HG03159 (cell line): ENCODE results near the gene SAPCD1.

Source experiments
- ATAC-seq: cut with Tn5 transposase; IDR thresholded peaks from one replicate; pipeline ENCODE4 v1.9.1; 2021; ENCODE audit warnings: mild to moderate bottlenecking, moderate library complexity; ENCODE audit not compliant: unreplicated experiment

SAPCD1 gene

DNA sequence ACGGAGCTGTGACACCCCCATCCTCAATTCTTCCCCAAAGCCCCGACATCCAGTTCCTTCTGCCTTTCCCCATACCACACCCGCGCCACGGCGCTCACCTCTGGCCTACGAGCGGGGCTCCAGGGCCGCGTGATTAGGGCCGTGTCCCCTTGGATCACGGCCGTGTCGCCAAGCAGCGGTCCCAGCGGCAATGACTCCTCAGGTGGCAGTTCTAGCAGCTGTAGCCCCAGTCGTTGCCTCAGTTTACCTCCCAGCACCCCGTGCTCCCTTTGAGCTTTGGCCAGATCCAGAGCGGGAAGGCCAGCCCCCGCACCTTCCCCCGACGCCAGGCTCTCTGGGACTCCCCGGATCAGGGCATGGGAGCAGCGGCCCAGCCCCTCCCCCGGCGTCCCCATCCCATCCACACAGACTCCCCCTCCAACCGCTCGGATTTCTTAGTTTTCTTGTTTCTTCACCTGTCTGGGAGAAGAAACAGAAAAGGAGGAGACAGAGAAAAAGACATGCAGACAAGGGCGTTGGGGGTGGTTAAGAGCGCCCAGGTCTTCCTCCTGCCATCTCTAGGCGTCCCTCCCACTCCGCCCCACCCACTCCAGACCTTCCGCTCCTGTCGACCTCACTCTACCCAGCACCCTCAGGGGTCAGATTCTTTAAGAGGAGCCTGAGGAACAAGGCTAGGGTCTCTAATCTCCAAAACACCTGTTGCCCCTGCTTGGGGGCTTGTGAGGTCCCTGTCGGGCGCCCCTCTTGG is 33.5 kb upstream of the SAPCD1 start, which contains the start of gene DDAH2:
Gene DDAH2 (minus strand): TSS at position 533 of the 748 bp plus-strand sequence. CDS start 138 bp downstream, at position 395.
- no peak for ATAC-seq

DNA sequence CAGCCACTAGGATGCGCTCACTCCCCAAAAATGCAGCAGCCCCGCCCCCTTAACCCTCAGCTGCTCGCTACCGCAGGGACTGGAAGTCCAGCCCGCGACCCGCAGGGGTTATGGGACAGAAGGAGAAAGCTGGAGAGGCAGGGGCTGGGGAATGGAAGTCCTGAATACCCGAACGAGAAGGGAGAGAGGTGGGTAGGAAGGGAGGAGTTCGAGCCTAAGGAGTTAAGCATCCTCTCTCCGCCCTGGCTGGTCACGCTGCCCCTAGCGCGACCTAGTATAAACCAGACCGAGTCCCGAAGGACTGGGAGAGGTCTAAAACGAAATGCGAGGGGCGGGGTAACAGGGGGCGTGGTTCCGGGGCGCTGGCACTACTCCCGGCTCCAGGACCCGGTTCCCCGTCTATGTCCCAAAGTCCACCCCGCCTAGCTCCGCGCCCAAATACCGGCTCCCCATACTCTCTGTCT is 32.9 kb upstream of the SAPCD1 start:
- peak; percentile 41 for ATAC-seq

DNA sequence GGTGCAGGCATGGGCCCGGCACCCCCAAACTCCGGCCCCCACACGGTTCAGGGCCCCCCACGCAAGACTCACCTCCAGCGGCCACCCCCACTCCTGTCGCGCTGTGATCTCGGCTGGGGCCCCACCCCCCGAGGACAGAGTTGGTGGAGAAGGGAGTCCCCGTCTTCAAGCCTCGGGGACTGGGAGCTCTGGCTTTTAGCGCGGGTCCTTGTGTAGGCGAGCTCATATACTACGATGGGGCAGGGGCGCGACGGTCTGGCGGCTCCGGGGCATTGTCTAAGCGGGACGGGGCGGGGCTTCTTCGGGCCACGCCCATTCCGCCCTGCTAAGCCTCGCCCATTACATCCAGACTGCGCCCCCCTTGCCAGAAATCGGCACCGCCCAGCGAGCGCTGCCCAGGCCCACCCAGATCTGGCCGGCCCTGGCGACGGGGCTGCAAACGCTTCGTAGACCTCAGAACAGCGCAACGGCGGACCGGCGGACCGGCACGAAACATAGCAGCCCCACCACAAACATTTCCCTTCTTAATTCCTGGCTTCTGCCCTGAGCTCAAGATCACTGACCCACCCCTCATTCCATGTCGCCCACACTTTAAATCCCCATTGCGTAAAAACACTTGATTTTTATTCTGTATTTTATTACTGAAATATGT is 32.4 kb upstream of the SAPCD1 start:
- ATAC-seq: peak; percentile 30

DNA sequence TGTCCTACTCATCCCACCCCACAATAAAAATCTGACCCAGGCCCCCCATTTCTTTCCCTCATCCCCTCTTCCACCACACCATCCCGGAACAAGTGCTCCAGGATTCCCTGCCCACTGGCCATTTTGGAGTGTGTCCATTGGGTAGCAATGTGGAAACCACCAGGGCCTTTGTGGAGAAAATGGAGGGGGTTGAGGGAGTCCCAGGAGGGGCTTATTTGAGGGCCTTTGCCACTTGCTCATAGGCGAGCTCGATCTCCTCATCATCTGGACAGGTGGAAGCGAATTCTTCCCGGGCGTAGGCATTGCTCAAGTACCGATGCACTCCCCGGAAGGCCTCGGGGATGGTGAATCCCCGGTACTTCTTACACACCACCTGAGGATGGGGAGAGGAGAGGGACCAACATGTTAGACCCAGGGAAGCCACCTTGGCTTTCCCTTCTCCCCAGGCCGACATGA is 31.8 kb upstream of the SAPCD1 start:
- ATAC-seq: no peak

DNA sequence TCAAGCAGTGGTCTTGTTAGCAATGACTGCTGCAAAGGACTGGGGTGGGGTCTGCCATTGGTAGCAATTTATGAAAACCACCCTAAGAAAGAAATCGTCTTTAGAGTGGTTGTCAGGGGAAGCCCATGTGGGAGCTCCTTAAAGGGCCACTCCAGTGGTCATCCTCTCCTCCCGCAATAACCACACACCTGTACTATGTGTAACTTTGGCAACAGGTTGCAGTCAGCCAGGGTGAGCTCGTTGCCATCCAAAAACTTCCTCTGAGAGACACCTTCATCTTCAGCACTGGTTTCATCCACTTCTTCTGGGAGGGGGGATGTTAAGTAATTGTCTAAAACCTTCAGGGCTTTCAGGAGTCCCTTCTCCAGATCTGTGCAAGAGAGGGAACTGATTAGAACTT is 30.4 kb upstream of the SAPCD1 start:
- ATAC-seq: no peak

DNA sequence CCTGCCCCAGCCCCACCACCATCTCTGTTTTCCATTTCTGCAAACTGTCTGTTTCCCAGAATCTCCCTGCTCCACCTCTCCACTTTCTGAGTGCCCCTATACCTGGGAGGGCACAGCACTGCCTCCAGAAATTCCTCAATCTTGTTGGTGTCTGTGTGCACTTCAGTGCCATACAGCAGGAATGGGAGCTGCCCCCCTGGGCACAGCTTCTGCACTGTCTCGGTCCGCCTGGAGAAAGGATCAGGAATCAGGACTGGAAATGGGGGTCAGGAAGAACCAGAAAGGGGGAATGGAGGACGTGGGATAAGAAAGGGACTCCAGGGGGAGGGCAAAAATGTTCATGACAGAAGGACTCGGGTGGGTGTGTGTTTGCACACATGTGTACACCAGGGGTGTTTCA is 28.7 kb upstream of the SAPCD1 start:
- ATAC-seq: no peak

DNA sequence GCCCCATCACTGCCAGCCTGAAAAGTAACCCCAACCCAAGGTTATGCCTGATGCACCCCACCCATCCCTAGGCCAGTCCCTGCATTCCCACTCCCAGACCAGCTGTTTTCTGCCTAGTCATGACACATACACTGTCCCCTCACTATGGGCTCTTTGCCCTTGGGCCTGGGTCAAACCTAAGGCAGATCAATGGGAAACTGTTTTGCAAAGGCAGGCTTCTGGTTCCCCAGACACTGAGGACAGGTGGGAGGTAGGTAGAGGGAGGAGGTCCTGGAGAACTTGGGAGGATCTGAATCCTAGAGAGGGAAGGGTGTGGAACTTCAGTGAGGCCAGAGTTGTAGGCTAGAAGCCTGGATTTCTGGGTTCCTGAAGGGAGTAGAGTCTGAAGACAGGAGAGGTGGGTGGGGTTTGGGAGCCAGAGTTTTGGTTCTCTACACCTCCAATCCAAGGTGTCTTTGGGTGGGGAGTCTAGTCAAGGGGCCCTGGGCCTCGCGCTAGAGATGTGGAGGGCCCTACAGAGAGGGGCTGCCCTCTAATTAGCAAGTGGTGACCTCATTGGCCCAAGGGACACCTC is 28.1 kb upstream of the SAPCD1 start:
- no peak for ATAC-seq

DNA sequence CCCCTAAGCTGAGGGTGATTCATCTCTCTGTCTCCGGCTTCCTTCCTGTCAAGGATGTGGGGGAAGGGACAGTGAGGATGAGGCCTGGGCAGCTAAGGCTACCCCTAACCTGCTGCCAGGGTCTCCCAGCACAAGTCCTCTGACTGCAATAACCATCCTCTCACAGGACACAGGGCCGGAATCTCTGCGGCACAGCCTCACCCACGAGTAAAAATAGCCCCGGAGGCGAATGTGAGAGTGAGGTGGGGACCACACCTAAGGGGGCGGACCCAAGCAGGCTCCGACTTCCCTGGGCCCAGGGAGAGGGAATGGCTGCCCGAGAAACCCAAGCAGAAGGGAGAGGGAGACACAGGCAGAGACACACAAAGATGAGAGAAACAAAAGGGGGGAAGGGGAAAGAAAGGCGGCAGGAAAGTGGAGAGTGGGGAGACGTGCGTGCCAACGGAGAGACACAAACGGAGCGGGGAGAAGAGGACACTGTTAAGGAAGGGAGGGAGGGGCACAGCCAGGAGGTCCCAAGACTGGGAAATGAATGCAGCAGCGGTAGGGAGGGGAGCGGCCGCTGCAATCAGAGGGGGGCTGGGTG is 27.5 kb upstream of the SAPCD1 start:
- no peak for ATAC-seq

DNA sequence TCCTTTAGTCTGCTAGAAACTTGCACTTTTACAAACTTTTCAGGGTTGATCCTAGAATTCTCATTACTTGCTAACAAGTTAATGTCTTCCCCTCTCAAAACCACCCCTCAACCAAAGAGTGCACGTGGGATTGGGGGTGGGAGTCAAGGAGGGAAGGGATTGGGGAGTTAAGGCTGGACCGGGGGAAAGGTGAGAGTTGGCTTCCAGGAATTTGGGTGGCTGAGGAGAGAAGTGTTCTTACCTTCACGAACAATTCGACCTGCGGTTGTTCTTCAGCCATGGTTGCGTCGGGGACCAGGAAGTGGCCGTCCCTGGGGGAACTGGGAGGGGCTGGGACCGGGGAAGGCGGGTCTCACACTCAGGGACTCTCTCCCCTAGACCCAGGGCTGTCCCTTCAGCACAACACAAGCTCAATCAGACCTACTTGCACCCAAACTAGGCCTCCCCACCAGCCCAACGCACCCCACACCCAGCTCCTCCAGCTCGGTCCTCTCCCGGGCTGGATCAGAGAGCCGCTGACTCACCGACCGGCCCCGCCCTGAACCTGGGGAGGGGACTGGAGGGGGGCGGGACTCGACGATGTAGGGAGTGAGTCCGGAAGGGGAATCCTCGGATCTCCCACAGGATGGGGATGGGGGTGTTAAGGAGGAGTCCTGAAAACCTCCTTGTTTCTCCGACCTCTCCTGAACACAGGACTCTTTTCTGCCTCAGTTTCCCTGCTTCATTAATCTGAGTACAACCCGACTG is 26.3 kb upstream of the SAPCD1 start, which contains the start of gene CLIC1:
Gene CLIC1 (minus strand): TSS at position 510 of the 747 bp plus-strand sequence. CDS start 230 bp downstream, at position 280.
- ATAC-seq: no peak

DNA sequence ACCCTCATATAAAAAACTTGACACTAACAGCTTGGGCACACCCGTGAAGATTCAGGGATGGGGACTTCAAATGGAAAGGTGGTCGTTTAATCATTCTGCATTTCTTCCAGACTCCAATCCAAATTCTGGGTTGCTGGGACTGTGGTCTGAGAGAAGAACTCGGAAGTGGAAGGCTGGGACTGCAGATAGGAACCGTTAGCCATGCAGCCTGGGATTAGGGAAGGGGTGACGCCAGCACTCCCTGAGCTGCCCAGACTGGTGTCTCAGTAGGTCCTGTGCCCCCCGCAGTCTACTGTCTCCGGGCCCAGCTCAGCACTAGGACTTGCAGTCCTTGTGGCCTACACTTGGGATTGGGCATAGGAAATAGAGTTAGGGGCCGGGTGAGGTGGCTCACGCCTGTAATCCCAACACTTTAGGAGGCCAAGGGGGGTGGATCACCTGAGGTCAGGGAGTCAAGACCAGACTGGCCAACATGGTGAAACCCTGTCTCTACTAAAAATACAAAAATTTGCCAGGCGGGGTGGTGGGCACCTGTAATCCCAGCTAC is 25.6 kb upstream of the SAPCD1 start:
- ATAC-seq: no peak

DNA sequence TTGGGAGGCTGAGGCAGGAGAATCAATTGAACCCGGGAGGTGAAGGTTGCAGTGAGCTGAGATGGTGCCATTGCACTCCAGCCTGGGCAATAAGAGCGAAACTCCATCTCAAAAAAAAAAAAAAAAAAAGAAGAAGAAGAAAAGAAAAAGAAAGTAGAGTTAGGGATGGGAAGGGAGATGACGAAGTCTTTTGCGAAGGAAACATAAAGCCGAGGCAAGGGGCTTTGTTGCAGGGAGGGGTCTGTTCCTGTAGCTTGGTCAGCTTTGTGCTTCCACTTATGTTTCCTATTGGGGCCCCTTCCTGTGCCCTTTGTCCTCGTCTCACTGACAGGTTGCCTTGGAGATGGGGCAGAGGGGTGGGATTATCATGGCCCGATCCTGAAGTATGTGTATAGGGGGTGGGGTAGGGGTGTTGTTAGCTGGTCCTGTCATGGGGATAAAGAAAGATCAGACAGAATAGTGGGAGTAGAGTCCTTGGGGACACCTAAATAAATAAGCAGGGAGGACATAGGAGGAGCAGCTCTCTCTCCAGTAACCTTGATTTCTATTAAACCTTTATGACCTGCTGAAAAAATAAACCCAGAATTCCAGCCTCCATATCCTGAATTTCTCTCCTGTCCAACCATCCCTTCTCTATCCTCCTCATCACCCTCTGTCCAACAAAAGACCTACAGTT is 25.0 kb upstream of the SAPCD1 start:
- no peak for ATAC-seq

DNA sequence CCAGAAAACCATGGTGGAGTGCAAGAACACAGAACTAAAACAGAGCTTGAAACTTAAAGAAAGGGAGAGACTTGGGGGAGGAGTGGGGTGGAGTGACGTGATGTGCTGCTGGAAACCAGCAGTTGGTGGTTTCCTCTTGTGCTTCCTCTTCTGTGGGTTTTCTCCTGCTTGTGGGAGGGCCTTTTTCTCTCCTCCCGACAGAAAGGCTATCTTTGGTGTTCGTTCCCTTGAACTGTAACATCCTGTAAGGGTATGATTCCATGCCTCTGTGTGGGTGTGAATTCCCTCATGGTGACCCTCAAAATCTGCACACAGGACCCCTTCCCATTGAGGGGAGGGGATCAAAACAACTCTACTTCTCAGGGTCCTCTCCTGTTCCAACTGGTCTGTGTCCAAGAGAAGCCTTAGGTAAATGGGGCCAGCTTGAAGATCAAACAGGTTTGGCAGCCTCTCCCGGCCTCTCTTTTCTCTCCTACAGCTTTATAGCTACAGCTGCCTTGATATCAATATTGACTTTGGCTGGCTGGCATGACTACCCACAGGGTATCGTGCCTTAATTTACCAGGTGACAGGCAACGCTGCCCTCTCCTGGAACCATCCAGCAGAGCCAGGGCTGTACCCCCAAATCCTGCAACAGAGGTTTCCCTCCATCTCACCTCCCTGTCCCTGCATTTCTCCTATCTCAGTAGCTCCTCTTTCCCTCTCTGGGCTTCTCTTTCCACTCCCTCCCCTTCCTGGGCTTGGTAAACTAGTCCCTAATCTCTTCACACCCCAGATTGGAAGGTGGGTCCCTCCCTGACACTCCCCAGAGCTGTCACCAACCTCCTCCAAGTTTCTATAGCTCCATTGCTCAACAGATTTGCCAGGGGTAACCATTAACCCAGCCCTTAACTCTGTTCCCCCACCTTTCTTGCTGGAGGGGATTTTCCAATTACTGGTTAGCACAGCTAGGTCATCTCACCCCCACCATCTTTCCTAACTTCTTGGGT is 24.2 kb upstream of the SAPCD1 start:
- peak; percentile 23 for ATAC-seq

DNA sequence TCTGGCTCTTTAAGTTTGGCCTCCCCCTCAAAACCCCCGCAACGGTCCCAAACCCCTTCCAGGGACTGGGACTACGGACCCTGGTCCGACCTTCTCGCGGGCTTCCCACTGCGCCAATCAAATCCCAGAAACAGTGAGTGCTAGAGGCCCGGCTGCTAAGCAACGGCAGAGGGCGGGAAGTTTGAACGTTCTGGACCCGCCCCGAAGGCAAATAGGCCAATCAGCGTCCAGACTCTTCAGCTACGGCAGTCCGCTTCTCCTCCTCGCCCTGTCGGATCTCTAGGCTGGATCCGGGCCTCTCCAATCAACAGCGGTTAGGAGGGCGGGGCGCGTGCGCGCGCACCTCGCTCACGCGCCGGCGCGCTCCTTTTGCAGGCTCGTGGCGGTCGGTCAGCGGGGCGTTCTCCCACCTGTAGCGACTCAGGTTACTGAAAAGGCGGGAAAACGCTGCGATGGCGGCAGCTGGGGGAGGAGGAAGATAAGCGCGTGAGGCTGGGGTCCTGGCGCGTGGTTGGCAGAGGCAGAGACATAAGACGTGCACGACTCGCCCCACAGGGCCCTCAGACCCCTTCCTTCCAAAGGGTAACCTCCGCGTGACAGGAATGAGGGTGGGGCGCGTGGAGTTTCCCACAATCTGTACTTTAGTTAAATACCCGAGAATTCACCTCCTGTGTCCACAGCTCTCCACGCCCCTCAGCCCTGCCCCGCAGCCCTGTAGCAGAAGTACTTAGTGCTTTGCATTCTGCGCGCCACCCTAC is 22.6 kb upstream of the SAPCD1 start, which contains the start of gene MSH5:
Gene MSH5 (plus strand): TSS at position 367 of the 758 bp plus-strand sequence. CDS start 462 bp downstream, outside the sequence.
- peak; percentile 60 for ATAC-seq

DNA sequence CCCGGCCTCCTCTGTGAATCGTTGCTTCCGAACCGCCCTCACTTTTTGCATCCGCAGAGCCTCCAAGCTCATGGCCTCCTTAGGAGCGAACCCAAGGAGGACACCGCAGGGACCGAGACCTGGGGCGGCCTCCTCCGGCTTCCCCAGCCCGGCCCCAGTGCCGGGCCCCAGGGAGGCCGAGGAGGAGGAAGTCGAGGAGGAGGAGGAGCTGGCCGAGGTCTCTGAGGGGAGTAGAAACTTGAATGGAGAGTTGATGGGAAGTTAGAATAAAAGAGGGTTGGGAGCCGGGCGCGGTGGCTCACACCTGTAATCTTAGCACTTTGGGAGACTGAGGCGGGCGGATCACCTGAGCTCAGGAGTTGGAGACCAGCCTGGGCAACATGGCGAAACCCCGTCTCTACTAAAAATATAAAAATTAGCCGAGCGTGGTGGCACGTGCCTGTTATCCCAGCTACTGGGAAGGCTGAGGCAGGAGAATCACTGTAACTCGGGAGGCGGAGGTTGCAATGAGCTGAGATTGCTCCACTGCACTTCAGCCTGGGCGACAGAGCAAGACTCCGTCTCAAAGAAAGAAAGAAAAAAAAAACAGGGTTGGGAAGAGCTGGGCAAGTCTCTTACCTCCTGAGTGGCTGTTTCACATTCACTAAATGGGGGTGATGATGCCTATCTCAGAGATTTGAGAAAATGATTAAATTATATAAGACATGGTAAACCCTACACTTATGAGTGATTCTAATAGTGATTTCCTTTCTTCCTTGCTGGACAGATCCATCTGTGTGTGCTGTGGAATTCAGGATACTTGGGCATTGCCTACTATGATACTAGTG is 21.8 kb upstream of the SAPCD1 start:
- no peak for ATAC-seq

DNA sequence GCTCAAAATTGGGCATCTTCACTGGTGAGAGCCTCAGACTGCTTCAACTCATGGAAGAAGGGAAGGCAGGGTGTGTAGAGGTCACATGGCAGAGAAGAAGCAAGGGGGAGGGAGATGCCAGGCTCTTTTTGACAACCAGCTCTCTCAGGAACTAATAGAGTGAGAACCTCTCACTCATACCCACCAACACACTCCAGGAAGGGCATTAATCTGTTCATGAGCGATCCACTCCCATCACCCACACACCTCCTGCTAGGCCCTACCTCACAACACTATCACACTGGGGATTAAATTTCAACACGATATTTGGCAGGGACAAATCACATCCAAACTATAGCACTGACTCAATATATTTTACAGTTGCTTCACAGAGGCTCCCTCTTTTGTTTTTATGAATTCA is 20.6 kb upstream of the SAPCD1 start:
- ATAC-seq: no peak

DNA sequence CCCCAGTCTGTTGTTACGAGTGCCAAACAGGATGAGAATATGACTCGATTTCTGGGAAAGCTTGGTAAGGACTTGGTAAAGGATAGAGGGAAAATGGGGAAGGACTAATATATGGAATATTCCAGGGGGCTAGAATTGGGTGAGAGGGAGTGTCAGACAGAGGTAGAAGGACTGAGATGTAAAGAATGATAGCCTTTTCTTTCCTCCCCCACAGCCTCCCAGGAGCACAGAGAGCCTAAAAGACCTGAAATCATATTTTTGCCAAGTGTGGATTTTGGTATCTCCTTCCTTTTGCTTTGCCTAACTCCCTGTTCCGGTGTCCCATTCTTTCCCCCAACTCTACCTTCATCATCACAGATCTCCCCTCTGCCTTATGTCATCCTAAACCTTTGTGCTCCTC is 19.6 kb upstream of the SAPCD1 start:
- no peak for ATAC-seq

DNA sequence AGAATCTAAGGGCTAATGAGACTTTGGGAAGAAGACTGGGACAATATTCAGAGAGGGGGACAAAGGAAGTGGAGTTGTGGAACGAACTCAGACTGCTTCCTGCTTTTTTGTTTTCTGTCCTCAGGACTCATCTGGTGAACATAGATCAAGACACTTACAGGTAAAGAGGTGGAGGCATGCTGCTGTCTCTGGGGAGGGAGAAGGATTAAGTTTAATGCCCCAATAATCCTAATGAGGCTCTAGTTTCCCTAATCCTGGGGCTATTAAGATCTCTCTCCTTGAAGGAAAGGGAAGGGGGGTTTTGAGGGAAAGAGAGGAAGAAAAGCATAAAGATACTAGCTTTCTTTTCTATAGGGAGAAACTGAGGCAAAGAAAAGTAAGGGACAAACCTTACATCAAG is 18.0 kb upstream of the SAPCD1 start:
- ATAC-seq: no peak
